ENCODE data around the gene SRSF4.
A peak's percentile ranks its signal among the peaks of the same experiment; 100 is the strongest.

The SRSF4 gene

GRCh38 chr1:29200906-29201594 lies 19.4 kb upstream of the SRSF4 start:
- no peak for DNase-seq (ENCODE audit: low spot score)

- no peak for DNase-seq (ENCODE audit: low spot score)
These were observed 16.3 kb upstream of the SRSF4 start for GRCh38 chr1:29197993-29198392.

GRCh38 chr1:29197590-29197924 lies 15.9 kb upstream of the SRSF4 start:
- DNase-seq (ENCODE audit: low spot score), result peak; percentile 51

- no peak for DNase-seq (ENCODE audit: low spot score)
These were observed 15.3 kb upstream of the SRSF4 start for GRCh38 chr1:29196863-29197589.

GRCh38 chr1:29195881-29196291 lies 14.2 kb upstream of the SRSF4 start:
- DNase-seq (ENCODE audit: low spot score), result no peak

- DNase-seq (ENCODE audit: low spot score), result no peak
These were observed 12.3 kb upstream of the SRSF4 start for GRCh38 chr1:29193879-29194455.

- no peak for DNase-seq (ENCODE audit: low spot score)
These were observed 9.0 kb upstream of the SRSF4 start for GRCh38 chr1:29190718-29191117.

GRCh38 chr1:29186707-29187106 lies 5.0 kb upstream of the SRSF4 start:
- DNase-seq (ENCODE audit: low spot score), result no peak

- peak; percentile 17 for DNase-seq (ENCODE audit: low spot score)
These were observed 4.6 kb upstream of the SRSF4 start for GRCh38 chr1:29186252-29186651.

- DNase-seq (ENCODE audit: low spot score), result no peak
These were observed 1.6 kb upstream of the SRSF4 start for GRCh38 chr1:29183287-29183686.

GRCh38 chr1:29180497-29181412 lies 945 bp downstream of the SRSF4 start:
- DNase-seq (ENCODE audit: low spot score), result no peak

- DNase-seq (ENCODE audit: low spot score), result no peak
These were observed 2.0 kb downstream of the SRSF4 start for GRCh38 chr1:29179641-29180184.

GRCh38 chr1:29177022-29177705 lies 4.5 kb downstream of the SRSF4 start:
- no peak for DNase-seq (ENCODE audit: low spot score)

GRCh38 chr1:29176576-29176975 lies 5.1 kb downstream of the SRSF4 start:
- DNase-seq (ENCODE audit: low spot score), result no peak

GRCh38 chr1:29172415-29172939 lies 9.2 kb downstream of the SRSF4 start:
- no peak for DNase-seq (ENCODE audit: low spot score)

GRCh38 chr1:29171521-29171920 lies 10.2 kb downstream of the SRSF4 start:
- DNase-seq (ENCODE audit: low spot score), result no peak

- no peak for DNase-seq (ENCODE audit: low spot score)
These were observed 10.6 kb downstream of the SRSF4 start for GRCh38 chr1:29171089-29171488.

- no peak for DNase-seq (ENCODE audit: low spot score)
These were observed 11.7 kb downstream of the SRSF4 start for GRCh38 chr1:29169976-29170375.

- DNase-seq (ENCODE audit: low spot score), result no peak
These were observed 13.8 kb downstream of the SRSF4 start for GRCh38 chr1:29167904-29168303.

- no peak for DNase-seq (ENCODE audit: low spot score)
These were observed 15.3 kb downstream of the SRSF4 start for GRCh38 chr1:29166291-29166878.

GRCh38 chr1:29164588-29164987 lies 17.1 kb downstream of the SRSF4 start:
- DNase-seq (ENCODE audit: low spot score), result no peak

Measured in SW480 (cell line).